ENCODE results near the gene IFIT2. TPM values are rescaled to one million over a fixed set of nuclear protein-coding genes. Genes with fewer than 3 reads are reported as not detected.

IFIT2 gene
- total RNA-seq, 1 donor, result 9.0 TPM

GRCh38 chr10:89344156-89344555, 42.3 kb downstream of the IFIT2 start:
- no peak for TF ChIP-seq CTCF (IDR thresholded peaks at IDR 0.05; ENCODE audit: extremely low read depth, low read depth, low read length)
- H3K27ac ChIP-seq (ENCODE audit: low read depth, low read length), result no peak overlapping the region
- H3K27me3 ChIP-seq (ENCODE audit: insufficient read depth, low read length), result no peaks in the 10 kb centered on the region
- H4K20me1 ChIP-seq (ENCODE audit: insufficient read depth, low read length), result no peaks in the 10 kb centered on the region
- H3K79me2 ChIP-seq (ENCODE audit: insufficient read depth, low read length), result peaks cover 16% of the 10 kb centered on the region
- H3K9me3 ChIP-seq (ENCODE audit: low read depth, low read length), result no peaks in the 10 kb centered on the region
- H3K4me2 ChIP-seq (ENCODE audit: insufficient read depth, low read length), result no peak overlapping the region
- H2AFZ ChIP-seq (ENCODE audit: low read length), result no peak overlapping the region
- H3K4me1 ChIP-seq (ENCODE audit: insufficient read depth, low read length), result peaks cover 33% of the 10 kb centered on the region
- DNase-seq (ENCODE audit: insufficient read length, low spot score, missing footprints), result no peak
- H3K4me3 ChIP-seq (ENCODE audit: insufficient read depth, low read length), result no peak overlapping the region
- H3K36me3 ChIP-seq (ENCODE audit: insufficient read depth, low read length), result peaks cover under 1% of the 10 kb centered on the region

GRCh38 chr10:89345367-89346000, 43.6 kb downstream of the IFIT2 start:
- no peak overlapping the region for H3K4me3 ChIP-seq (ENCODE audit: insufficient read depth, low read length)
- no peak overlapping the region for H2AFZ ChIP-seq (ENCODE audit: low read length)
- no peaks in the 10 kb centered on the region for H3K36me3 ChIP-seq (ENCODE audit: insufficient read depth, low read length)
- H3K4me1 ChIP-seq (ENCODE audit: insufficient read depth, low read length), result peaks cover 35% of the 10 kb centered on the region
- no peak for DNase-seq (ENCODE audit: insufficient read length, low spot score, missing footprints)
- no peak overlapping the region for H3K4me2 ChIP-seq (ENCODE audit: insufficient read depth, low read length)
- no peaks in the 10 kb centered on the region for H3K9me3 ChIP-seq (ENCODE audit: low read depth, low read length)
- no peak overlapping the region for H3K27ac ChIP-seq (ENCODE audit: low read depth, low read length)
- no peak for TF ChIP-seq CTCF (IDR thresholded peaks at IDR 0.05; ENCODE audit: extremely low read depth, low read depth, low read length)
- no peaks in the 10 kb centered on the region for H3K27me3 ChIP-seq (ENCODE audit: insufficient read depth, low read length)
- peaks cover 7% of the 10 kb centered on the region for H3K79me2 ChIP-seq (ENCODE audit: insufficient read depth, low read length)
- no peaks in the 10 kb centered on the region for H4K20me1 ChIP-seq (ENCODE audit: insufficient read depth, low read length)

GRCh38 chr10:89346405-89347254, 44.8 kb downstream of the IFIT2 start:
- no peak overlapping the region for H2AFZ ChIP-seq (ENCODE audit: low read length)
- H3K27ac ChIP-seq (ENCODE audit: low read depth, low read length), result no peak overlapping the region
- no peaks in the 10 kb centered on the region for H3K36me3 ChIP-seq (ENCODE audit: insufficient read depth, low read length)
- no peak overlapping the region for H3K4me2 ChIP-seq (ENCODE audit: insufficient read depth, low read length)
- H3K9me3 ChIP-seq (ENCODE audit: low read depth, low read length), result no peaks in the 10 kb centered on the region
- no peak overlapping the region for H3K4me3 ChIP-seq (ENCODE audit: insufficient read depth, low read length)
- no peaks in the 10 kb centered on the region for H3K27me3 ChIP-seq (ENCODE audit: insufficient read depth, low read length)
- no peaks in the 10 kb centered on the region for H4K20me1 ChIP-seq (ENCODE audit: insufficient read depth, low read length)
- TF ChIP-seq CTCF (IDR thresholded peaks at IDR 0.05; ENCODE audit: extremely low read depth, low read depth, low read length), result no peak
- DNase-seq (ENCODE audit: insufficient read length, low spot score, missing footprints), result no peak
- H3K4me1 ChIP-seq (ENCODE audit: insufficient read depth, low read length), result peaks cover 45% of the 10 kb centered on the region
- H3K79me2 ChIP-seq (ENCODE audit: insufficient read depth, low read length), result peaks cover 1% of the 10 kb centered on the region
